Ishikawa (cell line): Measurements from ENCODE around the gene H3-3A.

Source experiments
- CEBPB ChIP-seq: IDR thresholded peaks from 2 replicates; pipeline ENCODE4 v1.6.1; 2012
- CREB1 ChIP-seq: IDR thresholded peaks from 2 replicates; pipeline ENCODE4 v1.6.1; 2012; ENCODE audit warnings: low read depth
- EGR1 ChIP-seq: IDR thresholded peaks from 2 replicates; pipeline ENCODE4 v1.6.1; 2012
- EP300 ChIP-seq: IDR thresholded peaks from 2 replicates; pipeline ENCODE4 v1.6.1; 2012; ENCODE audit warnings: borderline replicate concordance
- FOXM1 ChIP-seq: IDR thresholded peaks from 2 replicates; pipeline ENCODE4 v1.6.1; 2012; ENCODE audit warnings: low read depth, borderline replicate concordance
- NFIC ChIP-seq: IDR thresholded peaks from 2 replicates; pipeline ENCODE4 v1.6.1; 2012
- RAD21 ChIP-seq: IDR thresholded peaks from 2 replicates; pipeline ENCODE4 v1.6.1; 2012; ENCODE audit warnings: low read depth
- TAF1 ChIP-seq: IDR thresholded peaks from 2 replicates; pipeline ENCODE4 v1.6.1; 2012; ENCODE audit warnings: low read depth, mild to moderate bottlenecking
- TCF12 ChIP-seq: IDR thresholded peaks from 2 replicates; pipeline ENCODE4 v1.6.1; 2012; ENCODE audit warnings: low read depth
- TEAD4 ChIP-seq: IDR thresholded peaks from 2 replicates; pipeline ENCODE4 v1.6.1; 2012
- YY1 ChIP-seq: IDR thresholded peaks from 2 replicates; pipeline ENCODE4 v1.6.1; 2012; ENCODE audit warnings: low read depth
- ZBTB7A ChIP-seq: IDR thresholded peaks from 2 replicates; pipeline ENCODE4 v1.6.1; 2012; ENCODE audit warnings: low read depth
- TF ChIP-seq, protein P1 (sequence below): IDR thresholded peaks from 2 replicates; pipeline ENCODE4 v1.6.1; 2012
- TF ChIP-seq, protein P2 (sequence below): IDR thresholded peaks from 2 replicates; pipeline ENCODE4 v1.6.1; 2012
- TF ChIP-seq, protein P3 (sequence below): IDR thresholded peaks from 2 replicates; pipeline ENCODE4 v1.6.1; 2012; ENCODE audit warnings: low read depth, mild to moderate bottlenecking

The H3-3A gene

DNA sequence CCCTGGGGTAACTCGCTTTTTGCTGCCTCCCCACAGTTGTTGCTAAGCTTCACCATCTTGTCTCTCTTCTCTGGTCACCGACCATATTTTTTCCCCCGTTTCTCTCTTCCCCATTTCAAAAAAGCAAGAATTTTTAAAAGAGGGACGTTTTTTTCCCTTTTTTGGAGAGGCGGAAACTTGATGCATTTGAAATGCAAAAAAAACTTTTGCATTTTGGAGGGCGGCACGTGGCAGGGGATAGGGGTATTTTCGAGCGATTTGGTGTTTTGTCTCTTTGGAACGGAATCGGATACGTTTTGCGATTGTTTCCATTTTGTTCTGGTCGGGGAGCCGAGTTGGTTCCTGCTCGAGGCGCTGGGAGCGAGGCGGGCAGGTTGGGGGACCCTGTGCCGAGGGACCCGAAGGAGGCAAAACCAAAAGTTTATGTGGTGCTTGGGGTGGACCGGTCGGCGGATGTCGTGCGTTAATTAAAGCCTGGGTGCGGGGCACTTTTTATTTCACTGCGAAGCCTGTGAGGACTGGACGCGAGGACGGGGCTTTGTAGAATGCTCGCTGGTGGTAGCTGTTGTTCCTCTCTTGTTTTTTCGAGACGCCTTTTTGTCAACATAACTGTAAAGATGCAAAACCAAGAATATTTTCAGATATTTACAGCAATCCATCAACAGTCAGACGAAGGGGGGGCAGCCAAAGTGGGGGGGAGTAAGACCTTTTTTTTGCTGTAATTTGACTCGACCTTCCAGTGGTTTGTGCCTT lies 884 bp downstream of the H3-3A start:
- TF ChIP-seq TAF1 (no peak), FOXM1 (0 out of 2 replicates have a peak, but pooled peaks have one; percentile 26), RAD21 (no peak), YY1 (0 out of 2 replicates have a peak, but pooled peaks have one; percentile 60)
- TF ChIP-seq, protein P1, sequence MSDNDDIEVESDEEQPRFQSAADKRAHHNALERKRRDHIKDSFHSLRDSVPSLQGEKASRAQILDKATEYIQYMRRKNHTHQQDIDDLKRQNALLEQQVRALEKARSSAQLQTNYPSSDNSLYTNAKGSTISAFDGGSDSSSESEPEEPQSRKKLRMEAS, result peak; percentile 89
- TF ChIP-seq, protein P2, sequence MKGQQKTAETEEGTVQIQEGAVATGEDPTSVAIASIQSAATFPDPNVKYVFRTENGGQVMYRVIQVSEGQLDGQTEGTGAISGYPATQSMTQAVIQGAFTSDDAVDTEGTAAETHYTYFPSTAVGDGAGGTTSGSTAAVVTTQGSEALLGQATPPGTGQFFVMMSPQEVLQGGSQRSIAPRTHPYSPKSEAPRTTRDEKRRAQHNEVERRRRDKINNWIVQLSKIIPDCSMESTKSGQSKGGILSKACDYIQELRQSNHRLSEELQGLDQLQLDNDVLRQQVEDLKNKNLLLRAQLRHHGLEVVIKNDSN, result peak; percentile 52

DNA sequence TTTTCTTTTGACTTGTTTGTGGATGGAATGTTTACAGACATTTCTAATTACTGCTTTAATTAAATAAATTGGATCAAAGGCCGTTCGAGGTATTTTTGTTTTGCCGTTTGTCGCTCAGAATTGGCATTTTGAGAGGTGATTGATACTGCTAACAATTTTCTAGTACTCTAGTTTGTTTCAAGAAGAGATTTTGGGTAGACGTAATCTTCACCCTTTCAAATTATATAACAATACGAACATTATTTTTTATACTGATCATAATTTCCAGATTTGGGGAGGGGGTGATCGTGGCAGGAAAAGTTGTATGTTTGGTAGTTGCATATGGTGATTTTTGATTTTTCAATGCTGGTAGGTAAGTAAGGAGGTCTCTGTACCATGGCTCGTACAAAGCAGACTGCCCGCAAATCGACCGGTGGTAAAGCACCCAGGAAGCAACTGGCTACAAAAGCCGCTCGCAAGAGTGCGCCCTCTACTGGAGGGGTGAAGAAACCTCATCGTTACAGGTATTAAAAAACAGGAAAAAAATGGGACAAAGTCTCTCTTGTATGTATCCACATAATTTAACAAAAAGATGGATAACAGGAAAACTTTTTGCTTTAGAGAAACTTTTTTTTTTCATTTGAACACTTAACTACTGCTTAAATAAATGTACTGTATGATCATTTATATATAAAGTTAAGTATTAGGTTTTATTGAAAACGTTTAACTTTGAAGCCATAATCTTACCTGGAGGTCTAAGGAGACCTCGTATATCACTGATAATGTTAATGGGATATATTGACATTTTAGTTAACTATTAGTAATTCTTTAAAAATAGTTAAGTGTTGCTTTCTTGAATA lies 1.7 kb downstream of the H3-3A start:
- TF ChIP-seq TAF1 (no peak), TCF12 (no peak), FOXM1 (peak; percentile 22; the same call in 1 of the 2 replicates), TEAD4 (no peak), EP300 (no peak)

DNA sequence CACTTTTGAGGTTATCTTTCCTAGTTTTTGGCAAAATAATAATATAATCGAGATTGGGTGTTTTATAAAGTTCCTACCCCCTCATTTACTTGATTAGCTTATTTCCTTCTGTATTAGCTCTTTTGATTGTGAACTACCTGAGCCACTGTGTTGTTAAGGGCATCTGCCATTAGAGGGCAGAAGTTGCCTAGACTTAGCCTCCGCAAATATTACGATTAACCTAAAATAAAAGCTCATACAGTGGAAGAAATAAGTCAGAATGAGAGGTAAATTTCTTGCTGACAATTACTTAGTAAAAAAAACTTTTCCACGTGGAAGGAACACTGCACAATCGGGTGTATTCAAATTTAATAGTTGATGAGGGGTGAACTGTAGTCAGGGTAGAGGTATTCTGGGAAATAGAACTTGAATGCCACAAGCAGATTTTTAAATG lies 2.3 kb downstream of the H3-3A start:
- TF ChIP-seq RAD21, result peak; percentile 49
- TF ChIP-seq, protein P2, result no peak

DNA sequence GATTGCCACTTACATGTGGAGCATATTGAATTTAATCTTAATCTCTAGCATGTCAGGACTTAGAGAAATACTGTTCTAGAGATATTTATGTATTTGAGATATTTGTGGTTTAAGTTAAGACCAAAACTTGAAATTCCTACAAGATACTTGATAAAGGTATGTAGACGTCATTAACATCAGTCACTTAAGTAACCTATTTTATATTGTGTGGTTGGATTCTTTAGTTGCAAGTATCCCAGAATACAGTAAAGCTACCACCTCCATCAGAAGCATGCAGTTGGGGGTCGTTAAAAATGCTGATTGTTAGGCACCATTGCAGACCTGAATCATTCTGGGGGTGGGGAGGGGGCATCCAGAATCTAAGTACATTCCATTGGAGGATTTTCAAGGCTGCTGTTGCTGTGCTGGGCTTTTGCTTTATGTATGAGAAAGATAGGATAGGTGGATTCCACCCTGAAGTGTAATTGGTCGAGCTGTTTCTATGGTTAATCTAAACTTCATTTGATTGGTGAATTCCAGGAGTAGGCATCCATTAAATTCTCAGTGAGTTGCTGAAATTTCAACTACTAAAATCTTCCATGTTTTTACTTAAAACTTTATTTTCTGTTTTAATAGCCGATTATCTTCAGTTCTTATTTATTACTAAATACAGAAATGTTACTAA lies 4.0 kb downstream of the H3-3A start:
- TF ChIP-seq NFIC (no peak), TEAD4 (no peak), TCF12 (no peak), RAD21 (no peak), EGR1 (no peak), CREB1 (no peak), FOXM1 (no peak)
- TF ChIP-seq, protein P1, result no peak

DNA sequence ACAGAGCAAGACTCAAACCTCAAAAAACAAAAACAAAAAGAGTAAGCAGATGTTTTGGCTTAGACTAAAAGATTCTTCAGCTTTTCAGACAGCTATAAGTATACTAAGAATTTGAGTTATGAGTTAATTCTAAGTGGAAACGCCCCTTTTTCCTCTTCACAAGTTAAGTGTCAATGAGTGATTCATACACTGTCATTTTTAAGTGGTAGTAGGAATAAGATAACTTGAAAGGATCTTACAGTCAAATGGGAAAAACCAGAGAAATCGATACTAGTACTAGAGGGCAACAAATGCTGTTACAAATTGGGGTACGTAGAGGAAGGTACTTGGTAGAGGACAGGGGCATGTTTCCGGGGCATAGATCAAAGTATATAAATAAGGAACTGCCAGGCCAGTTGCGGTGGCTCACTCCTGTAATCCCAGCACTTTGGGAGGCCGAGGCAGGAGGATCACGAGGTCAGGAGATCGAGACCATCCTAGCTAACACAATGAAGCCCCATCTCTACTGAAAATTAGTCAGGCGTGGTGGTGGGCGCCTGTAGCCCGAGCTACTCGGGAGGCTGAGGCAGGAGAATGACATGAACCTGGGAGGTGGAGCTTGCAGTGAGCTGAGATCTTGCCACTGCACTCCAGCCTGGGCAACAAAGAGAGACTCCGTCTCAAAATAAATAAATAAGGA lies 7.4 kb downstream of the H3-3A start:
- TF ChIP-seq EGR1 (no peak), ZBTB7A (no peak), TEAD4 (no peak), EP300 (no peak), TCF12 (no peak), YY1 (no peak), CEBPB (no peak), TAF1 (no peak), RAD21 (no peak), FOXM1 (no peak), CREB1 (no peak), NFIC (no peak)
- TF ChIP-seq, protein P3, sequence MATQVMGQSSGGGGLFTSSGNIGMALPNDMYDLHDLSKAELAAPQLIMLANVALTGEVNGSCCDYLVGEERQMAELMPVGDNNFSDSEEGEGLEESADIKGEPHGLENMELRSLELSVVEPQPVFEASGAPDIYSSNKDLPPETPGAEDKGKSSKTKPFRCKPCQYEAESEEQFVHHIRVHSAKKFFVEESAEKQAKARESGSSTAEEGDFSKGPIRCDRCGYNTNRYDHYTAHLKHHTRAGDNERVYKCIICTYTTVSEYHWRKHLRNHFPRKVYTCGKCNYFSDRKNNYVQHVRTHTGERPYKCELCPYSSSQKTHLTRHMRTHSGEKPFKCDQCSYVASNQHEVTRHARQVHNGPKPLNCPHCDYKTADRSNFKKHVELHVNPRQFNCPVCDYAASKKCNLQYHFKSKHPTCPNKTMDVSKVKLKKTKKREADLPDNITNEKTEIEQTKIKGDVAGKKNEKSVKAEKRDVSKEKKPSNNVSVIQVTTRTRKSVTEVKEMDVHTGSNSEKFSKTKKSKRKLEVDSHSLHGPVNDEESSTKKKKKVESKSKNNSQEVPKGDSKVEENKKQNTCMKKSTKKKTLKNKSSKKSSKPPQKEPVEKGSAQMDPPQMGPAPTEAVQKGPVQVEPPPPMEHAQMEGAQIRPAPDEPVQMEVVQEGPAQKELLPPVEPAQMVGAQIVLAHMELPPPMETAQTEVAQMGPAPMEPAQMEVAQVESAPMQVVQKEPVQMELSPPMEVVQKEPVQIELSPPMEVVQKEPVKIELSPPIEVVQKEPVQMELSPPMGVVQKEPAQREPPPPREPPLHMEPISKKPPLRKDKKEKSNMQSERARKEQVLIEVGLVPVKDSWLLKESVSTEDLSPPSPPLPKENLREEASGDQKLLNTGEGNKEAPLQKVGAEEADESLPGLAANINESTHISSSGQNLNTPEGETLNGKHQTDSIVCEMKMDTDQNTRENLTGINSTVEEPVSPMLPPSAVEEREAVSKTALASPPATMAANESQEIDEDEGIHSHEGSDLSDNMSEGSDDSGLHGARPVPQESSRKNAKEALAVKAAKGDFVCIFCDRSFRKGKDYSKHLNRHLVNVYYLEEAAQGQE, result no peak
- TF ChIP-seq, protein P1, result no peak
- TF ChIP-seq, protein P2, result no peak

DNA sequence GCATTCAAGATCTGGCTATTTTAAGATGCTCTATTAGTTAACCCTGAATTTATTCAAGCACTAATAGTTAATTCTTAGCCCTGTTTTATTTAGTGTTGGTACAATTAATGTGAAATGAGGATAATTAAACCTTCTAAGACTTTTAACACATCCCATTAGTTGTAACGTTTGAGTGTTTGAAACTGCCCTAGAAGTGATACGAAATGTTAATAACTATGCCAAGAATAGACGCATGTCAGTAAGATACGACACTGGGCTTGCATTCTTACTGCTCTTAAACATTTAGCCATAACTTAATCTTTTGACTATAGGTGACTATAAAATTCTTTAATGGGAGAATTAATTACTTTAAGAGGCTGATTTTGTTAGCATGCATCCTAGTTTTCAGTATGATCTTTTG lies 9.8 kb downstream of the H3-3A start:
- TF ChIP-seq RAD21 (no peak), FOXM1 (no peak), TCF12 (no peak), EGR1 (no peak), ZBTB7A (no peak), YY1 (no peak), CEBPB (no peak), NFIC (no peak), TAF1 (no peak), TEAD4 (no peak), EP300 (no peak), CREB1 (no peak)
- TF ChIP-seq, protein P1, result no peak
- TF ChIP-seq, protein P3, result no peak
